Skeletal muscle cell (primary cell): ENCODE measurements around the gene RGS8.
"Not testable (repeated sequence)": the region's sequence is repeated elsewhere in the genome, so short reads cannot be mapped to it uniquely, and the experiment has no call there.

Source experiments
- DNase-seq: peaks from one replicate; pipeline ENCODE4 v3.0.0-alpha.2; 2010; ENCODE audit warnings: low read depth
- H3K4me3 ChIP-seq: 2 replicates; pipeline ENCODE4 v1.5.1; 2011; ENCODE audit warnings: low read depth, mild to moderate bottlenecking, control low read depth, low read length, moderate library complexity

The RGS8 gene

DNA sequence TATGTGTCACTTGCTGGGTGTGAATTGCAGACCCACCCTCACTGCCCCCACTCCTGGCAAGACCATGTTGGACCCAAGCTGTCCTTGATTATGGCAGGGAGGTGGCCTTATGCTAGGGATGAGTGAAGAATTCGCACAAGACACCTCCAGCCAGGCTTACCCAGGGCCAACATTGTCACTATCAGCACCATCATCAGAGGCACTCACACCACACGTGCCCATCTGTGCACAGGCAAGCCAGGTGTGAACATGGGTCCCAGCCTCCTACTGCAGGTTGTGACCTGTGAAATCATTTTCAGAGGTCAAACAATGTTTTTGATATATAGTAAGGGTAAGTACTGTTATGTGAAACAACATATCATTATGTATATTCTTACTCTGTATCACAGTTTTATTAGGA, 20.3 kb upstream of the RGS8 start:
- H3K4me3 ChIP-seq, result no peak overlapping the region
- no peak for DNase-seq

DNA sequence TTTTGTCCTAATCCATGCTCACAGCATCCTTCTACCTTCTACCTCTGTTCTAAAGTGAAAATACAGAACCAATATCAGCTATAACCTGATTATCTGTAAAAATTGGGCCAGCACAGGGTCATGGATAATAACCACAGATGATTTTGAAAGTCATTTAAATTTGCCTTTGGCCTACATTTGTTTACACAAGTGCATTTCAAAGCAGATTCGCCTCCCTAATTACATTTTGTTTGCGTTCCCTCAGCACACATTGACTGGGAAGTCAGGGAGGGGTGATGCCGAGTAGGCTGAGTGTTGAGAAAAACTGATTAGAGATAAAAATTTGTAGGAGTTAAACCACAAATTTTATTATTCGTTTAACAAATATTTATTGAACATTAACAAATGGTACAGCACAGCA, 19.2 kb upstream of the RGS8 start:
- H3K4me3 ChIP-seq, result no peak overlapping the region
- no peak for DNase-seq

DNA sequence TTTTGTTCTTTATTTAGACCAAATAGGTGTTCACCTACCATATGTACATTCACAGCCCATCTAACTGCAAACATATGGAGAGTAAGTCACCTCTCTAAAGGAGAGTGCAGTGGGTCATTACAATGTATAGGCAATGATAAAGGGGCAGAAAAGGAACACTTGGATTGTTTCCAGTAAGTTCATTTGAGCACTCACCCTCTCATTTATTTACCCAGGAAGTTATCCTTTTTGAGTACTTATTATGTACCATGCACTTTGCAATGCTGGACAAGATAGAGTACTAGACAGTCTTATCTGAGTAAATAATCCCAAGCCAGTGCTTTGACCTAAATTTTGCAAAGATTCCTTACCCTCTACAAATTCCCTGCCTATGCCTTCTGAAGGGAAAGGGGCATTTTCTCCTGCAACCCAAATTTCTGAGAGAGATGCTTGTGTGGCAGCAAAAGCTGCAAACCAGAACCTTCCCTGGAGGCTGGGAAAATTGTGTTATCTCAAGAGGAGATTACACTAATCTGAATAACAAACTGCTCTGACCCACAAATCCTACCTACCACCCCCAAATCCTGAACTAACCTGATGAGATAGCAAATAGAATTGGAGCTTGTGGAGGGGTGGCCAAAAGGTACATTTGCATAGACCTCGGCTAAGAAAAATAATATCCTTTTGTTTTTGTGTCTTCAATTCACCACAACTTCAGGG, 18.6 kb upstream of the RGS8 start:
- H3K4me3 ChIP-seq, result no peak overlapping the region
- DNase-seq, result no peak

DNA sequence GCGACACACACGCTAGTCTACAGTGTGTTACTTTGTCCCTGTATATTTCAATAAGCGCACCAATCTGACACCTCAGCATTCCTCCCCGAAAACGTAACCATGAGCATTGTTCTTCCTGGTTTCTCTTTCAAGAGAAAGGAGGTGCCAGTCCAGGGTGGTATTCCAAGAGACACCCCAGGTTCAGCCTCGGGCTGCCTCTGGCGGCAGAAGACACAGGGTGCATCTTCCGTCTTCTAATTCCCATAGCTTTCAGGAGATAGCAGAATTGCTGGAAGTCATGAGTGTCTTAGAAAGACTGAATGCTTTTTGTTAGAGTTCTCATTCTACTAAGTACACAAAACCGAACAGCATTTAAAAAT, 15.9 kb upstream of the RGS8 start:
- no peak overlapping the region for H3K4me3 ChIP-seq
- no peak for DNase-seq

DNA sequence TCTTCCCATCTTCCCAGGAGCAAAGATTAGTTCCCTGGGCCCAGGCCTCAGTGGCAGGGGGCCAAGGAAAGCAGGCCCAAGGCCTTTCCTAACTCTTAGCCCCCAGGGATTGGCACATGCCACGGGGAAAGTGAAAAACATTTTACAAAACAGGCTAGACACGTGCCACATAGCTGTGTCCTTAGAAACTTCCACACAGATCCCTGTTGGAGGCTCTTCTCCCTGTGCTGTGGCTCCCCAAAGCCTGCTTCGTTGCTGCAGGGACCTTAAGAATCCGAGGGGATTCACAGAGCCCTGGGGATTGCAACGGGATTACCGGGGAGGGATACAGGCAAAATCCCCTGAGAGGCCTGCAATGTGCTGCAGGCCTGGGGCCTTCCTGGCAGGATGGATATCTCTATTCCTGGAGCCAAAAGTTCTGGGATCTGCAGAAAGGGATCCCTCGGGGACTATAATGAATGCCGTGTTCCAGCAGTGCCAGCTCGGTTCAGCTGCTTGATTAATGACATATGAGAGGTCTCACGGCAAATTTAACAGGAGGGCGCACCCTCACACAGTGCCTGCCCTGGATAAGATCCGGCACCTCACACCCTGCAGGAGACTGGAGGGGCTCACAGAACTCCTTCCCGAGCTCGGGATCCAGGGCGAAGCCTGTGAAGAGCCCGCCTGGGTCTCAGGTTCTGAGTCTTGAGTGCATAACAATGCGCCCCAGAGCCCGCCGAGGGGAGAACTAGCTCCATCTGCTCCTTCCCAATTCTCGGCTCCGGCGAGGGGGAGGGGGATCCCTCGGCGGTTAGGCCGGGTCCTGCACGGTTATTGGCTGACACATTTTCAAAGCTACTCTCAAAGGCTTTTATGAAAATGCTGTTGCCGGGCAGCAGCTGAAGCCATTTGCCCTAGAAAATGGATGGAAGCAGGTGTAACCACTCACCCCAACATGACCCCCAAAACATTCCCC, 15.3 kb upstream of the RGS8 start:
- no peak overlapping the region for H3K4me3 ChIP-seq
- DNase-seq, result no peak

DNA sequence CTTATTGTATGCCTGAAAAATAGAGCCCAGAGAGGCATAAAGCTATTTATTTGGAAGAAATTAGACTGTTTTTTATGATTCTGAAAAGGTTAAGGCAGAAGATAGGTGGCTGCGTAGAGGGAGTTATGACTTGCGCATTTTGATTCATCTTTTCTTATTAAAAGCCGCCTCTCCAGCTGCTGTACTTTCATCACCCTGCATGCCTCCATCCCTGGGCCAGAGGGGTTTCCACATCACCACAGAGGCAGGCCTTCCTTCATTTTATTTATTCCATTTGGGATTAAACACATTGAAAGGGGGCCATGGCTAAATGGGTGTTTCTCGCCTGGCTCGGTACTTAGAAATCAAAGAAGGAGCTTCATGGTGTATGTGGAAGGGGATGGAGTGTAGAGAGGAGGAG, 14.6 kb upstream of the RGS8 start:
- H3K4me3 ChIP-seq, result no peak overlapping the region
- DNase-seq, result no peak

DNA sequence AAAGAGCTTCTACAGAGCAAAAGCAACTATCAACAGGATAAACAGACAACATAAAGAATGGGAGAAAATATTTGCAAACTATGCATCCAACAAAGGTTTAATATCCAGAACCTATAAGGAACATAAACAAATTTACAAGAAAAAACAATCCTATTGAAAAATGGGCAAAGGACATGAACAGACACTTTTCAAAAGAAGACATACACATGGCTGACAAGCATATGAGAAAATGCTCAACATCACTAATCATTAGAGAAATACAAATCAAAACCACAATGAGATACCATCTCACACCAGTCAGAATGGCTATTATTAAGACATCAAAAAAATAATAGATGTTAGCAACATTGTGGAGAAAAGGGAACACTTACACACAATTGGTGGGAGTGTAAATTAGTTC, 8.8 kb upstream of the RGS8 start:
- not testable (repeated sequence) for DNase-seq, H3K4me3 ChIP-seq

DNA sequence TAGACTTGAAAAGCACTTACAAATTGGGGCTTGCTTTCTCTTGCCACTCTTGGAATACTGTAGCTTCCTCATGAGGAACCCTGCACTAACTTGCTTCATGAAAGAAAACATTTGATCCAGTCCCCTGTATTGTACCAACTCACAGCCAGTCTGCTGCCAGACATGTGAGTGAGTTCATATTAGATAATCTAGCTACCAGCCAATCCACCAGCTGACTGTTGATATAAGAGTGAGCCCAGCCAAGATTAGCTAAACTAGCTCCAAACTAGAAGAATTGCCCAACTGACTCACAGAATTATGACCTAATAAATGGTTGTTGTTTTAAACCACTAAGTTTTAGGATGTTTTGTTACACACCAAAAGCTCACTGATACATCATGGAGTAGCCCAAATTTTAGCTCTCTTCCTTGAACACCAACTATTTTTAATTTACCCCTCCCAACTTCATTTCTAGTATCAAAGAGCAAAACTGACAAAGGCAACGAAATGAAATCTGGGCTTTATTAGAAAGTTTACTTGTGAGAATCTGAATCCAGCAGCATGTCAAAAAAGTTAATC, 6.6 kb upstream of the RGS8 start:
- DNase-seq, result no peak
- H3K4me3 ChIP-seq, result no peak overlapping the region

DNA sequence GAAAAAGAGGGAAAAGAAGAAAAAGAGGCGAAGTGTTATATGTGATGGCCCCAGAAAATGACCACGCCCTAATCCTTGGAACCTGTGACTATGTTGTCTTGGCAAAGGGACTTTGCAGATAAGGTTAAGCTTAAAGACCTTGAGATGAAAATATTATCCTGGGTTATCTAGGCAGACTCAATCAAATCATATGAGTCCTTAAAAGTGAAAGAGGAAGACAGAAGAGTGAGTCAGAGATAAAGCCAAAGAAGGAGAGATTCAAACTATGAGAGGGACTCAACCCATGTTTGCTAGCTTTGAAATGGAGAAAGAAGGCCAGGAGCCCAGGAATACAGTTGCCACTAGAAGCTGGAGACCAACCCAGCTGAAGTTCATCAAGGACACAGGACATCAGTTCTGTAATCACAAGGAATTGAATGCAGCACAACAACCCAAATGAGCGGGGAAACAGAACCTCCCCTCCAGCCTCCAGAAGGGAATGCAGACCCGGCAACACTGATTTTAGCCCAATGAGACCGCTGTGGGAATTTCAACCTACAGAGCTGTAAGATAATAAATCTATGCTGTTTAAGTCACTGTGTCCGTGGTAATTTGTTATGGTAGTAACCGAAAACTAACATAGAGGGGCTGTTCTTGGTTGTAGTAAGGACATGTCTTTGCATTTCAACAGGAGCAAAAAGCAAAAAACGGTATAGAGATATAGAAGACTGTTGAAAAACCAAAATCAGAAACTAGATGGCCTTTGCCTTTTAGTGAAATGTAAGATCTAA, 4.2 kb upstream of the RGS8 start:
- no peak for DNase-seq
- H3K4me3 ChIP-seq, result no peak overlapping the region

DNA sequence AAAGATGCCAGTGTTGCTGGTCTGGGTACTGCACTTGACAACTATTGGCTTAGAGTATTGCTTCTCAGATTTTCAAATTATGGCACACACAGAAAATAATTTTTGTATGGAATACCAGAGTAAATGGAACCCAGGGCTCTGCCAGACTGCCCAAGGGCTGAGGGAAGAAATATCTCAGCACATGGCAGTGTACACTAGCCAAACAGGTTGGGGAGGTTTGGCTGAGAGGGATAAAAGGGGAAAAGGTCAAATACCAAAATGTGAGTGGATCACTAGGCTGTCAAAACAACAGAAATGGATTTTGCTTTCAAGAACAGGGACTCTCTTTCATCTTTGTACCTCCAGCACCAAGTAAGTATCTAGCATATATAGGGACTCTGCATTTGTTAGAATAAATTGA, 3.0 kb upstream of the RGS8 start:
- no peak for DNase-seq
- H3K4me3 ChIP-seq, result no peak overlapping the region

DNA sequence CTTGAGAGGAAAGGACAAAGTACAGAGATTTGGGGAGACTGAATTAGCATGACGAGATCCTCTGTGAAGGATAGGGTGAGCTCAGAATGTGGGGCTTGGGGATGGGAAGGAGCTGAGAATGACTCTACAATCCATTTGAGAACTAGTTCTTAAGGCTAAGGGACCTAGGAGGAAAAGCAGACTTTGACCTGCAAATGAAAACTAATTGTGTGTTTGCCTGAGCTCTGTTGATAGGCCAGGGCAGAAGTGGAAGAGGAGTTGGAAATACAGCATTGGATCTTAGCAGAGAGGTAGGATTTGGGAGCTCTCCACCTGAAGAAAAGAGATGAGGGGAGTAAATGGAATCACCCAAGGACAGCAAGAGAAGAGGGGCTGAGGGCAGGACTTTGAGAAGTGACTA, 2.1 kb upstream of the RGS8 start:
- no peak for DNase-seq
- H3K4me3 ChIP-seq, result no peak overlapping the region

DNA sequence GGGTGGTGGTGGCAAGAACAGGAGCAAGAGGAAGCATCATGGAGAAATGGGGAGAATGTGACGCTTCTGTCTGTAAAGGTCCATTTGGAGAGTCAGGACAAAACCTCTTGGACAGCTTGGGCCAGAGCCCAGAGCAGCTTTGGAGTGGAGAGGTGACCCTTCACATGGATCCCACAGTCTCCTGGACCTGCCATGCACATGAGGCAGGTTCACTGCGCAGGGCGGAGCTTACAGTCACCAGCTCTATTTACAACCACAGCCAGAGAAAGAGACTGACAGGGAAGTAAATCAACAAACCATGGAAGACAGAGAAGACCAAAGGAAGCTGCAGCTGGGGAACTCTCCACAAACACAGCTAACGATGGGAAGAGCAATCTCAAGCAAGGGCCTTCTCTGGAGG, 828 bp upstream of the RGS8 start:
- no peak for DNase-seq
- H3K4me3 ChIP-seq, result no peak overlapping the region

DNA sequence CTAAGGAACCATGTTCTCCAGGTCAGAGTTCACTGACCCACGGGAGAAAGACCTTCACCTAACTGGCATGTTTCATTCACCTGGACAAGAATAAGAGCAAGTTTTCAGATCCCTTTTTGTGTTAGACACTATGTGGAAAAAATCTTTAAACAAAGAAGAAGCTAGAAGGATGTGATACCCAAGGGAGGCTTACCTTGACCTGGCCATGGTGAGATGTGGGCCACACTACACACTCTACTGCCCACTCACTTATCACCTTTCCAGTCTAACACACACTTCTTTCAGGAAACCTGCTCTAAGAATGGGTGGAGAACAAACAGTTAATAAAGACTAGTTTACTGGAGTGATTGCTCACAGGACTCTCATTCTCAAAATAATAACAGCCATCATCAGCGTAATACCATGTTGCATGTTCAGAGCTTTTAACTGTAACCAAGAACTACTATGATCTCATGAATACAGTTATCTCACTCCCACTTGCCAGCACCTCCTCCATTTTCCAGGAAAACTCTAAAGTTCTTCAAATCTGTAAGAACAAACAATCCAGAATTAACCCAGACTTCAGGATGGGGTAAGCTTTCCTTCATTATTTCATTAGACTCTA, 1.4 kb downstream of the RGS8 start:
- H3K4me3 ChIP-seq, result no peak overlapping the region
- no peak for DNase-seq

DNA sequence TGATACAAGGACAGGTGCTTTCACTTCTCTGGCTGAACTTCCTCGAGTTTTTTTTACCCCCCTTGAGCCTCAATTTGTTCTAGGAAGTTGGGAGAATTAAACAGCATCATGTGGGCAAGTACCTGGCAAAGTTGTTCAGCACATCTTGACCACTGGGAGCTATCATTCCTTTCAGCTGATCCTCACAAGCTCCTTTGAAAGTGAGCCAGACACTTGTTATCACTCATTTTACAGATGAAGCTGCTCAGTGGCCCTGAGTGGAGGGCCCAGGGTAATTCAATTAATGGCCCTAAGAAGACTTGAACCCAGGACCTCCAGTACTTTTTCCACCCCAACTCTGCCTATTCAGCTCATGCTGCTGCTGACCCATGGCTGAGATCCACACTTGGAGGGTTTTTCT, 2.0 kb downstream of the RGS8 start:
- H3K4me3 ChIP-seq, result no peak overlapping the region
- no peak for DNase-seq

DNA sequence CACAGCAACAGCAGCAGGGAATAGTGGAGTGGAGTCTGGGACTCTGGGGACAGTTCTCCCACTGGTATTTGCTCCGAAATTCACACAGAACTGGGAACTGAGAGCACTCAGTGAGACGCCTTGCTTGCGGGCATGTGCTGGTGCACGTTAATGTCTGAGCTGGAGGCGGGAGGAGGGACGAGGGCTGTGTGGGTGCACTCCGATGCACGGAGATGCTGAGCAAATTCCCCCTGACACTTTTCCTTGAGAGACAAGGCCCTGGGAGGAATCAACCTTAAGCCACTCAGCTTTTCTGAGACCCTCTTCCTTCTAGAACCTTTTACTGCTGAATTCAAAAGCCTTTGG, 2.8 kb downstream of the RGS8 start:
- no peak for DNase-seq
- no peak overlapping the region for H3K4me3 ChIP-seq

DNA sequence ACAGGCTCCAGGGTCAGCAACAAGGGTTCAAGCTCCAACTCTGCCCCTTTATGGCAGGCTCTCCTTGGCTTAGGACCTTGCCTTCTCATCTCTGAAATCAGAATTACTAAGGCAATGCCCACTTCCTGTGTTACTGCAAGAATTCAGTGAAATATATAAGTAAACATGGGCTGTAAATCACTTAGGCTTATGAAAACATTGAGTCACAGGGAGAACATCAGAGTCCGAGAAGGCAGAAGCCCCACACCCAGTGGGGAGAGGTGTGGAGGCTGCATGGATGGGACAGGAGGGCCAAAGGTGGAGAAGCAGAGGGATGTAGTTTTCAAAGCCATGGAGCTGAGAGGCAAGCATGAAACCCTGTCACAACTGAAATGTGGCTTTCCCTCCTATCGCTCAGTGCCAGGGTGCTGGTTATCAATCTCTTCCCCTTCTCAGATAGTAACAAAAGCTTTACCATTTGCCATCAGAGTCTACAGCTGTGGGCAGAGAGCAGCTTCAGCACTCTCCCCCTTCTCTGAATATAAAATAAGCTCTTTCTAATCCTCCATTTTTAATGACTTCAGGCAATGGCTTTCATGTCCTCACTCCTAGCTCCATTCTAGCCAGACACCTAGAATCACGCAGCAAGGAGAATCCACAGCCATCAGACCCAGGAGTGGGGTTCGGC, 3.4 kb downstream of the RGS8 start:
- DNase-seq, result no peak

DNA sequence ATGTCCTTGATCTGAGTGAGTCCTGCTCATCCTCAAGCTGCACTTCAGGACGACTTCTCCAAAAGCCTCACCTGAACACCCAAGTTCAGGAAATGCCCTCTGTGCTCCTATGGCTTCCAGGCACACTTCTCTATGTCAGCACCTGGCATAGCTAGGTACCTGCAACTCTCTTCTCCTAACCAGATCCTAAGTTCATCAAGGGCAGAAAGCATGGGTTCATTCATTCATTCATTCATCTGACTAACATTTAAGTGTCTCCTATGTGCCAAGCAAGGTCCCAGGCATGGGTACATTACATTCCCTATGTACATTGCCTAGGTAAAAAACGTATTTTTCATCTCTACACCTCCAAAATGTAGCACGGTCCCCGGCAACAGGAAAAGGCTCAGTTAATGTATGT, 4.0 kb downstream of the RGS8 start:
- no peak overlapping the region for H3K4me3 ChIP-seq
- no peak for DNase-seq

More for the DNA sequence above, 3.4 kb downstream of the RGS8 start:
- no peak overlapping the region for H3K4me3 ChIP-seq

DNA sequence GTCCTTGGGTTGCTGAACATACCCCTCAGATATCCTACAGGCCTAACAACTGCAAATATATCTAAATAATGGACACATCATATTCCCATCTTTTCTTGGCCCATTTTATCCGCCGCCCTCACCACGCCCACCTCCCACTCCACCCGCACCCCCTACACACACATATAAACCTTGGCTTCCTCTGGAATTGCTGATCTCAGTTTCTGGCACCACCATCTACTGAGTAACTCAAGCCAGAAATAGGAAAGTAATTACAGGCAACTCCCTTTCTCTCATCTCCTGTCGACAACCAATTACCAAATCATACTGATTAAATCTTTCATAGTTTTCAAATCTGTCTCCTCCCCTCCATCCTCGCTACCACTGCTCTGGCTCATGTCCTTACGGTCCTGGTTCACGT, 4.7 kb downstream of the RGS8 start:
- no peak overlapping the region for H3K4me3 ChIP-seq
- DNase-seq, result no peak

DNA sequence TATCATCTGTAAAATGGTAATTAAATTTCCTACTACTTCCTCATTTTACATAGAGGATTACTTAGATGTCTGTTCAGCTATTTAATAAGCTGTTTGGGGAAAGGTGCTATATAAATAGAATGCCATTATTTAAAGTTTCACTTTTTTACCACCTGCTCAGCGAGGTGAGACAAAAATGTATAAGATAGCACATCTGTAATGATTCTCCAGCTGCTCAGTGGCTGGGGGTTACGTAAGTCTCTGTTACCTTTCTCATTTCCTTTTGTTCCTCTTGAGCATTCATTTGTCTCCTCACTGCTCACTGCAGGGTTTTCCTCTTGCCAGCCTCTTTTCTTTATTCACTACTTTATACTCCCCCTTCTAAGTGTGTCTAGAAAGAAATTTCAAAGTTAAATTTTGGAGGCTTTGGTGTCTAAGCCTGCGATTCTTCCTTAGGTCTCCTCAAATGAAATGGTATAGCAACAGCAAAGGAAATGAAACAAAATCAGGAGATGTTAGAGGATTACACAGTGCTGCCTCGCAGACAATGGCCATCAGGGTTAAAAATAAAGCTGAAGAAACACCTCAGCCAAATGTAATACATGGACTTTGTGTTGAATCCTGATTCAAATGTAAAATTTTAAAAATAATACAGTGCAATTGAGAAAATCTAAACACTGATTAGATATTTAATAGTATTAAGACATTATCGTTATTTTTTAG, 6.8 kb downstream of the RGS8 start:
- DNase-seq, result no peak
- H3K4me3 ChIP-seq, result no peak overlapping the region
